PFSK-1 (cell line): Measurements from ENCODE around the gene CYTL1.

ENCODE experiments used
- FOXP2 ChIP-seq: optimal IDR thresholded peaks from 2 replicates; pipeline ENCODE3; 2011; ENCODE audit warnings: borderline replicate concordance, control low read depth, inconsistent platforms; ENCODE audit not compliant: insufficient read depth; ENCODE audit errors: extremely low read length, extremely low read depth
- POLR2AphosphoS5 ChIP-seq: IDR thresholded peaks from 2 replicates; pipeline ENCODE4 v1.6.1; 2012; ENCODE audit warnings: low read depth, mild to moderate bottlenecking, control low read depth, low read length, moderate library complexity
- SIN3A ChIP-seq: IDR thresholded peaks from 2 replicates; pipeline ENCODE4 v1.6.1; 2012; ENCODE audit warnings: mild to moderate bottlenecking, low read length, moderate library complexity, borderline replicate concordance; ENCODE audit not compliant: insufficient read depth
- TAF1 ChIP-seq: IDR thresholded peaks from 2 replicates; pipeline ENCODE4 v1.6.1; 2012; ENCODE audit warnings: low read length, control low read depth, borderline replicate concordance; ENCODE audit not compliant: insufficient read depth
- TF ChIP-seq, protein P1 (sequence below), 2 experiments: IDR thresholded peaks; 2 replicates each; pipeline versions ENCODE4 v1.6.1 to v1.8.0; 2011 to 2012; ENCODE audit warnings: low read depth in 2 of 2, low read length in 2 of 2, control low read depth in 1 of 2, inconsistent platforms in 1 of 2, mild to moderate bottlenecking in 1 of 2, moderate library complexity in 1 of 2; ENCODE audit not compliant: insufficient read depth in 1 of 2

CYTL1 gene

DNA sequence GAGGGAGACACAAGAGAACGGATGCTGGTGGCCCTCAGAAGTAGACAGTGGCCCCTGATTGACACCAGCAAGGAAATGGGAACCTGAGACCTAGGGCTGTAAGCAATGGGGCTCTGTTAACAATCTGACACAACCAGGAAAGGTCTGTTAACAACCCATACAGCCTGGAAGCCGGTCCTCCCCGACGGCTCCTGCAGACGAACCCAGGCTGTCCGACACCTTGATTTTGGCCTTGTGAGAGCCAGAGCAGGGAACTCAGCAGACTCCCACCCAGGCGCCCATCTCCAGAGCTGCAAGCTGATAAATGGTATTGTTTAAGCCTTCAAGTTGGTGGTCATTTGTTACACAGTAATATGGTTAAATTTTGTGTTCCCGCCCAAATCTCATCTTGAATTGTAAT is 10.2 kb upstream of the CYTL1 start:
- no peak for TF ChIP-seq TAF1
- no peak for TF ChIP-seq SIN3A
- no peak for TF ChIP-seq FOXP2
- no peak for TF ChIP-seq POLR2AphosphoS5
- TF ChIP-seq, protein P1, sequence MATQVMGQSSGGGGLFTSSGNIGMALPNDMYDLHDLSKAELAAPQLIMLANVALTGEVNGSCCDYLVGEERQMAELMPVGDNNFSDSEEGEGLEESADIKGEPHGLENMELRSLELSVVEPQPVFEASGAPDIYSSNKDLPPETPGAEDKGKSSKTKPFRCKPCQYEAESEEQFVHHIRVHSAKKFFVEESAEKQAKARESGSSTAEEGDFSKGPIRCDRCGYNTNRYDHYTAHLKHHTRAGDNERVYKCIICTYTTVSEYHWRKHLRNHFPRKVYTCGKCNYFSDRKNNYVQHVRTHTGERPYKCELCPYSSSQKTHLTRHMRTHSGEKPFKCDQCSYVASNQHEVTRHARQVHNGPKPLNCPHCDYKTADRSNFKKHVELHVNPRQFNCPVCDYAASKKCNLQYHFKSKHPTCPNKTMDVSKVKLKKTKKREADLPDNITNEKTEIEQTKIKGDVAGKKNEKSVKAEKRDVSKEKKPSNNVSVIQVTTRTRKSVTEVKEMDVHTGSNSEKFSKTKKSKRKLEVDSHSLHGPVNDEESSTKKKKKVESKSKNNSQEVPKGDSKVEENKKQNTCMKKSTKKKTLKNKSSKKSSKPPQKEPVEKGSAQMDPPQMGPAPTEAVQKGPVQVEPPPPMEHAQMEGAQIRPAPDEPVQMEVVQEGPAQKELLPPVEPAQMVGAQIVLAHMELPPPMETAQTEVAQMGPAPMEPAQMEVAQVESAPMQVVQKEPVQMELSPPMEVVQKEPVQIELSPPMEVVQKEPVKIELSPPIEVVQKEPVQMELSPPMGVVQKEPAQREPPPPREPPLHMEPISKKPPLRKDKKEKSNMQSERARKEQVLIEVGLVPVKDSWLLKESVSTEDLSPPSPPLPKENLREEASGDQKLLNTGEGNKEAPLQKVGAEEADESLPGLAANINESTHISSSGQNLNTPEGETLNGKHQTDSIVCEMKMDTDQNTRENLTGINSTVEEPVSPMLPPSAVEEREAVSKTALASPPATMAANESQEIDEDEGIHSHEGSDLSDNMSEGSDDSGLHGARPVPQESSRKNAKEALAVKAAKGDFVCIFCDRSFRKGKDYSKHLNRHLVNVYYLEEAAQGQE (IDR thresholded peaks at IDR 0.05; ENCODE audit: insufficient read depth in 1 of 2, low read depth in 2 of 2, low read length in 2 of 2), result no peak

GRCh38 chr4:5028480-5028879 is 9.2 kb upstream of the CYTL1 start:
- TF ChIP-seq, protein P1 (IDR thresholded peaks at IDR 0.05; ENCODE audit: insufficient read depth in 1 of 2, low read depth in 2 of 2, low read length in 2 of 2), result no peak
- no peak for TF ChIP-seq POLR2AphosphoS5
- TF ChIP-seq FOXP2, result no peak

DNA sequence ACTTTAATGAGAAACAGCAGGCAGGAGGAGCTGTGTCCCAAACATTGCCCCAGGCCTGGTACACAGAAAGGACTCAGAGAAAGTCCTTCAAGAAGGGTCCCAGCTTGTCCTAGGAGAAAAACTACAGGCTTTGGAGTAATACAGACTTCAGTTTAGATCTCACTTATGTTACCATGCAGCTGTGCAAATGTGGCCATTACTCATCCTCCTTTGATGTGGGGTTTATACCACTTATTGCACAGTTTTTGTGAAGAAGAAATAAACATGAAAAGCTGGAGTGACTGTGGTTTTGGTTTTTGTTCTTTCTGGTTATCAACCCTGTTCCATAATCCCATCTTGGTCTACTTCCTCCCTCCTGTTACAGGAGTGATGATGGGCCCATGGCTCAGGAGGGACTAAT is 8.1 kb upstream of the CYTL1 start:
- no peak for TF ChIP-seq TAF1
- TF ChIP-seq SIN3A, result no peak
- TF ChIP-seq POLR2AphosphoS5, result no peak
- no peak for TF ChIP-seq FOXP2
- TF ChIP-seq, protein P1 (IDR thresholded peaks at IDR 0.05; ENCODE audit: insufficient read depth in 1 of 2, low read depth in 2 of 2, low read length in 2 of 2), result no peak

- TF ChIP-seq, protein P1 (IDR thresholded peaks at IDR 0.05; ENCODE audit: insufficient read depth in 1 of 2, low read depth in 2 of 2, low read length in 2 of 2), result no peak
- TF ChIP-seq TAF1 (no peak), FOXP2 (no peak), SIN3A (no peak), POLR2AphosphoS5 (no peak)
Measured at GRCh38 chr4:5026371-5026770, 7.1 kb upstream of the CYTL1 start.

DNA sequence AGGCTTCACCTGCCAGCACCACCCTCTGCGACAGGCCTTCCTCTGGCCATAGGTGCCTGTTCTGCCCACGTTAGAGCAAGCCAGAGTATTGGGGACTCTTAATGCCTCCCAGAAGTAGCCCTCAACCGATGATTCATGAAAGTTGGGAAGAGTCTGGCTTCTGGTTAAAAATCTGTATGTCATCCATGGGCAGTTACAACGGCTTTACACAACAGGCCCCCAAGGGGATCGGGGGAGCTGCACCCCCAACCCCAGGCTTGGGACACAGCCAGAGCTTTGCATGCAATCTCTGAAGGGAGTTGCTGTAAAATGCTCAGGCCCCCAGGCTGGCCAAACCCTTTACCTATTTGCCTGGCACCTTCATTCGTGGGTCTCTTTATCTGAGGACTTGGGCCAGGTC is 5.4 kb upstream of the CYTL1 start:
- TF ChIP-seq FOXP2, result no peak
- TF ChIP-seq SIN3A, result no peak
- TF ChIP-seq TAF1, result no peak
- TF ChIP-seq, protein P1 (IDR thresholded peaks at IDR 0.05; ENCODE audit: insufficient read depth in 1 of 2, low read depth in 2 of 2, low read length in 2 of 2), result no peak
- no peak for TF ChIP-seq POLR2AphosphoS5
